Activated naive CD8-positive, alpha-beta T cell treated with anti-CD3 and anti-CD28 coated beads, Interleukin-2, amount 10 ng/mL, durations not matched to agents 7 days and 5 days (primary cell): ENCODE measurements around the gene MMP15. TPM values are rescaled to one million over a fixed set of nuclear protein-coding genes. Genes with fewer than 3 reads are reported as not detected.
"Not testable (repeated sequence)": the region's sequence is repeated elsewhere in the genome, so short reads cannot be mapped to it uniquely, and the experiment has no call there.

Experiments
- ATAC-seq: fragments of 150-1000 bp; cut with Tn5 transposase; one replicate; pipeline ENCODE4 v1.10.0; 2021; ENCODE audit warnings: low read depth, moderate library complexity
- POLR2A ChIA-PET: fragments of 350-600 bp; sonication (Branson Sonifier 250); formaldehyde crosslinking; loops from one replicate; lab custom pipeline; 2021; ENCODE audit warnings: antibody characterized with exemption; lab: Charles Lee
- DNase-seq: peaks from one replicate; pipeline ENCODE4 v3.0.0; 2021
- H3K27ac Mint-ChIP-seq: one replicate; pipeline ENCODE4 v1.8.0; 2022; ENCODE audit warnings: mild to moderate bottlenecking, mixed read lengths
- H3K27me3 Mint-ChIP-seq: one replicate; pipeline ENCODE4 v1.8.0; 2022; ENCODE audit warnings: mild to moderate bottlenecking, moderate library complexity, mixed read lengths
- H3K36me3 Mint-ChIP-seq: one replicate; pipeline ENCODE4 v1.8.0; 2021; ENCODE audit warnings: mild to moderate bottlenecking, mixed read lengths
- H3K4me1 Mint-ChIP-seq: one replicate; pipeline ENCODE4 v1.8.0; 2021; ENCODE audit warnings: mixed read lengths
- H3K4me3 Mint-ChIP-seq: one replicate; pipeline ENCODE4 v1.8.0; 2022; ENCODE audit warnings: mild to moderate bottlenecking, moderate library complexity, mixed read lengths
- H3K9me3 Mint-ChIP-seq: one replicate; pipeline ENCODE4 v1.8.0; 2021; ENCODE audit warnings: mixed read lengths
- total RNA-seq, 2 experiments: library from RNA; stranded (reverse); gene quantifications; one replicate each; pipeline ENCODE4 v1.2.3, GENCODE V29; 2021

The MMP15 gene
- under 1 TPM; 0.61 to 0.62 TPM for total RNA-seq

DNA sequence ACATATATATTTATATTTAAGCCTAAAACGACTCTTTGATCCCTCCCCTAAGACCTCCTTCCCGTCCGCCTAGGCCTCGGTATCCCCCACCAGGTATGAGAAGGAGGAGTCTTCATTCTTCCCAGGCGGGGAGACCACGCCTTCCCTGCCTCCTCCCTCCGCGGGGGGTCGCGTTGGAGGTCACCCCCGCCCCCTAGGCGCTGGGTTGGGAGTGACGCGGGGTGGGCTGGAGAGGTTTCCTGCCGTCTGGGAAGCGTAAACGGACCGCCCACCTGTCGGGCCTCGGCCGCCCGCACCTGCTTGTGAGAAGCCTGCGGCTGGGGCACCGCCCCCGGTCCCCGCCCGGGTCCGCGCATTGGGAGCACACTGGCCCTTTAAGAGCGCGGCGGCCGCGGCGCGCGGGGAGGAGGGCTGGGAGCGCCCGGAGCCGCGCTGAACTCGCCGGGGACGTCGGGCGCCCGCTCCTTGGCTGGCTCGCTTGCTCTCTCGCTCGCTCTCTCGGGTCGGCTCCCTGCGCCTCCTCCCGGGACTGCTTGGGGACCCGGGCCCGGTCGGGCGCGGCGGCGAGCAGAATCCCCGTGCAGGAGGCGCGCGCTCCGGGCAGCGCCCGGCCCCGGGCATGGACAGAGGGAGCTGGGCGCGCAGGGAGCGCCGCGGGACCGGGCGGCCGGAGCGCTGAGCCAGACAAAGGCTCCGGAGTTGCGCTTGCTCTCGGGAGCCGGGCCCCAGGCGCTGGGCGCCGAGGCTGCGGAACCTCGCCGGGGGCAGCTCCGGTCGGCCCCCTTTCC lies at the start of gene MMP15:
Gene MMP15, plus strand, starts transcription at position 404 of the 788 bp plus-strand sequence. CDS start 597 bp downstream, outside the sequence.
- Mint-ChIP-seq H3K9me3 (no peaks in the 10 kb centered on the region), H3K27ac (peak within 1 kb of the TSS; percentile 79), H3K36me3 (peaks cover 3% of the 10 kb centered on the region), H3K4me3 (peak within 1 kb of the TSS; percentile 89), H3K4me1 (peaks cover 13% of the 10 kb centered on the region), H3K27me3 (peaks cover 25% of the 10 kb centered on the region)
- peak; percentile 74 for ATAC-seq
- POLR2A ChIA-PET = interaction anchor here (0.7 to 2.0 kb wide), 5 partner anchors 26 to 148 kb away, joined by 3 to 6 read pairs (median 4); partner anchors contain the start of gene CFAP20
- DNase-seq = peak; percentile 80

DNA sequence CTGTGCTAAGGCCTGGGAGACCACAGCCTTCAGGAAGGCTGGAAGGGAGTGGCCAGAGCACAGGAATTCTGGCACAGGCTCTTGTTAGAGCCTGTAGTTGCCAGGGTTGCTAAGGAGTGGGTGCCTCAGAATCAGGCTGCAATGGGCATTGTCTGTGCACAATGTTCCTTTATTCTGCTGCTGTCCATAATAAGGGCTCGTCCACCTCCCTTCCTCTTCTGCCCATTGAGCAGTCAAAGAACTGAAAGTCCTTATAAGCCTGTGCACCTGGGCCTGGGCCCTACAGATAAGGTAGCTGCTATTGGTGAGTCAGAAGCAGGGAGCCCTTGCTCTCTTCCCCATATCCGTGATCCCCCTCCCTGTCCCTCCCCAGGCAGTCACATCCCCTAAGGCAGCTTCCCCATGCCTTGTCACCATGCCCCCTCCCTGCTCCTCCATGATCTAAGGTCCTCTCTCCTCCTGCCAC lies 49.2 kb upstream of the MMP15 start:
- Mint-ChIP-seq H3K36me3 (no peaks in the 10 kb centered on the region), H3K9me3 (no peaks in the 10 kb centered on the region), H3K27me3 (peaks cover 7% of the 10 kb centered on the region), H3K4me1 (peaks cover 4% of the 10 kb centered on the region), H3K4me3 (no peak overlapping the region), H3K27ac (no peak overlapping the region)
- ATAC-seq (no peak), DNase-seq (no peak)
- POLR2A ChIA-PET = no interaction called here

GRCh38 chr16:57977418-57978069 lies 48.0 kb upstream of the MMP15 start:
- POLR2A ChIA-PET = no interaction called here
- H3K4me1 Mint-ChIP-seq = no peaks in the 10 kb centered on the region
- ATAC-seq (no peak), DNase-seq (no peak)
- no peaks in the 10 kb centered on the region for H3K9me3 Mint-ChIP-seq
- H3K36me3 Mint-ChIP-seq = no peaks in the 10 kb centered on the region
- H3K27ac Mint-ChIP-seq = no peak overlapping the region
- no peak overlapping the region for H3K4me3 Mint-ChIP-seq
- H3K27me3 Mint-ChIP-seq = peaks cover 7% of the 10 kb centered on the region

DNA sequence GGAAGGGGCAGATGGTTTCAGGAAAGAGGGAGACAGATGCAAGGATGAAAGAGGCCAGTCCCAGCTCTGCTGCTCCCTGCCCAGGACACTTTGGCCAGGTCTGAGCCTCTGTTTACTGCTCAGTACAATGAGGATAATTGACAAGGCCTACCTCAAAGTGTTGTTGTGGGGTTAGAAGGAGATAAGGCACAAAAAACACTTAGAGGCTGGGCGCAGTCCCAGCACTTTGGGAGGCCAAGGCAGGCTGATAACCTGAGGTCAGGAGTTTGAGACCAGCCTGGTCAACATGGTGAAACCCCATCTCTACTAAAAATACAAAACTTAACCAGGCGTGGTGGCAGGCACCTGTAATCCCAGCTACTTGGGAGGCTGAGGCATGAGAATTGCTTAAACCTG lies 47.5 kb upstream of the MMP15 start:
- H3K4me3 Mint-ChIP-seq, H3K36me3 Mint-ChIP-seq, H3K4me1 Mint-ChIP-seq, H3K27ac Mint-ChIP-seq, ATAC-seq, H3K27me3 Mint-ChIP-seq, H3K9me3 Mint-ChIP-seq, DNase-seq, POLR2A ChIA-PET: not testable (repeated sequence)

DNA sequence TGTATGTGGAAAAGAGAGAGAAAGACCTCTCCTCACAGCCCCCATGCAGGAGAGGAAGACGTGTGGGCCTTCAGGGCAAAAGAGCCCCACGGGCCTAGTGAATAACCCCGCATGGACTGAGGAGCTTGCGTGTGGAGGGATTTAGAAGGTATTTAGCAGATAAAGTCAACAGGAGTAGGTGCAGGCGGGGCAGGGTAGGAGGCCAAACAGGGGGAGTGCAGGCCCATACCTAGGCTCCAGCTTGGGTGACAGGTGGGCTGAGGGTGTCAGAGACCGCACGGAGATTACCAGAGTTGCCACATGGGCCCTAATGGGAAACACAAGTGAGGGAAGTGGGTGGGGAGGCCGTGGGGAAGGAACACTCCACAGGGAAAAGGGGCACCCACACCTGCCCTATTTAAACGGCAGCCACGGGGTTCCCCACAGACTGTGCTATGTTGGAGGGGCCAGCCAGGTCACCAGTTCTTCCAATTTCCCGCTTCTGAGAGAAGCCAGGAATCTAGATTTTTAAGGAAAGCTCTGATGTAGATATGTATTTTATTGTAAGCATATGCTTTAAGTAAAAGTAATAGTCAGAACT lies 46.5 kb upstream of the MMP15 start:
- DNase-seq (no peak), ATAC-seq (no peak)
- no peaks in the 10 kb centered on the region for H3K36me3 Mint-ChIP-seq
- POLR2A ChIA-PET = interaction anchor here (1.7 kb wide), 1 partner anchor 19 kb away, joined by 5 read pairs; no protein-coding TSS in a partner anchor
- H3K4me3 Mint-ChIP-seq = no peak overlapping the region
- no peaks in the 10 kb centered on the region for H3K4me1 Mint-ChIP-seq
- H3K27me3 Mint-ChIP-seq = peaks cover 6% of the 10 kb centered on the region
- H3K27ac Mint-ChIP-seq = no peak overlapping the region
- H3K9me3 Mint-ChIP-seq = no peaks in the 10 kb centered on the region

GRCh38 chr16:57981636-57982035 lies 43.9 kb upstream of the MMP15 start:
- no peak overlapping the region for H3K4me3 Mint-ChIP-seq
- peaks cover 11% of the 10 kb centered on the region for H3K27me3 Mint-ChIP-seq
- no peaks in the 10 kb centered on the region for H3K36me3 Mint-ChIP-seq
- POLR2A ChIA-PET = no interaction called here
- no peaks in the 10 kb centered on the region for H3K9me3 Mint-ChIP-seq
- no peak for DNase-seq
- ATAC-seq = no peak
- H3K4me1 Mint-ChIP-seq = peaks cover 2% of the 10 kb centered on the region
- H3K27ac Mint-ChIP-seq = no peak overlapping the region

DNA sequence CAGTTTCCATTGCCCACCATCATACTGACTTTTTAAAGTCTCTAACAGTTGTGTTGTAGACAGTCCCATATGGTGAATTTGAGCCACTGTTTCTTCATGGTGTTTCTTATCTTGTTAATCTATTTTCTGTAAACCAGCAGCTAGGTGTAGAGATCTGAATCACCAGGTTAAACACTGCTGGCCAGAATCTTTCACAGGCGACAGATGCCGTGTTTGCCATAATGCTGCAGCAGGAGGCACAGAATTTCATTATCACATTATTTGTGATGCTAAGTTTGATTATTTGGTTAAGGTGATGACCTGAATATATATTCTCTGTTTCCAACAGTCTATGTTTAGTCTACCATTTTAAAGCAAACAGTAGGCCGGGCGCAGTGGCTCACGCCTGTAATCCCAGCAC lies 43.2 kb upstream of the MMP15 start:
- peaks cover 2% of the 10 kb centered on the region for H3K4me1 Mint-ChIP-seq
- ATAC-seq = no peak
- H3K36me3 Mint-ChIP-seq = no peaks in the 10 kb centered on the region
- POLR2A ChIA-PET = no interaction called here
- no peaks in the 10 kb centered on the region for H3K9me3 Mint-ChIP-seq
- no peak overlapping the region for H3K27ac Mint-ChIP-seq
- DNase-seq = no peak
- H3K4me3 Mint-ChIP-seq = no peak overlapping the region
- H3K27me3 Mint-ChIP-seq = peaks cover 9% of the 10 kb centered on the region

GRCh38 chr16:57984443-57985203 lies 40.9 kb upstream of the MMP15 start:
- Mint-ChIP-seq H3K27me3 (peaks cover 9% of the 10 kb centered on the region), H3K4me1 (peaks cover 2% of the 10 kb centered on the region), H3K9me3 (no peaks in the 10 kb centered on the region), H3K36me3 (no peaks in the 10 kb centered on the region), H3K27ac (peak overlapping the region; percentile 82), H3K4me3 (peak overlapping the region; percentile 94)
- peak; percentile 97 for ATAC-seq
- DNase-seq = peak; percentile 91
- POLR2A ChIA-PET = interaction anchor here (0.6 kb wide), 1 partner anchor 16 kb away, joined by 3 read pairs; the partner anchor contains the start of gene USB1

- no peak for DNase-seq
- peaks cover 2% of the 10 kb centered on the region for H3K4me1 Mint-ChIP-seq
- H3K27me3 Mint-ChIP-seq = peaks cover 9% of the 10 kb centered on the region
- ATAC-seq = peak; percentile 60
- POLR2A ChIA-PET = interaction anchor here (0.5 to 0.6 kb wide), 2 partner anchors 15 to 628 kb away, joined by 3 to 4 read pairs; partner anchors contain the start of gene USB1
- H3K9me3 Mint-ChIP-seq = no peaks in the 10 kb centered on the region
- H3K36me3 Mint-ChIP-seq = no peaks in the 10 kb centered on the region
- peak overlapping the region; percentile 82 for H3K27ac Mint-ChIP-seq
- H3K4me3 Mint-ChIP-seq = peak overlapping the region; percentile 94
Measured at GRCh38 chr16:57985204-57986181, 40.1 kb upstream of the MMP15 start.

GRCh38 chr16:57986196-57986595 lies 39.4 kb upstream of the MMP15 start:
- POLR2A ChIA-PET = interaction anchor here (0.5 kb wide), 1 partner anchor 629 kb away, joined by 4 read pairs; no protein-coding TSS in a partner anchor
- Mint-ChIP-seq H3K27ac (no peak overlapping the region), H3K36me3 (no peaks in the 10 kb centered on the region), H3K4me1 (peaks cover 2% of the 10 kb centered on the region), H3K27me3 (peaks cover 9% of the 10 kb centered on the region), H3K9me3 (no peaks in the 10 kb centered on the region), H3K4me3 (peak overlapping the region; percentile 4)
- DNase-seq = no peak
- no peak for ATAC-seq

DNA sequence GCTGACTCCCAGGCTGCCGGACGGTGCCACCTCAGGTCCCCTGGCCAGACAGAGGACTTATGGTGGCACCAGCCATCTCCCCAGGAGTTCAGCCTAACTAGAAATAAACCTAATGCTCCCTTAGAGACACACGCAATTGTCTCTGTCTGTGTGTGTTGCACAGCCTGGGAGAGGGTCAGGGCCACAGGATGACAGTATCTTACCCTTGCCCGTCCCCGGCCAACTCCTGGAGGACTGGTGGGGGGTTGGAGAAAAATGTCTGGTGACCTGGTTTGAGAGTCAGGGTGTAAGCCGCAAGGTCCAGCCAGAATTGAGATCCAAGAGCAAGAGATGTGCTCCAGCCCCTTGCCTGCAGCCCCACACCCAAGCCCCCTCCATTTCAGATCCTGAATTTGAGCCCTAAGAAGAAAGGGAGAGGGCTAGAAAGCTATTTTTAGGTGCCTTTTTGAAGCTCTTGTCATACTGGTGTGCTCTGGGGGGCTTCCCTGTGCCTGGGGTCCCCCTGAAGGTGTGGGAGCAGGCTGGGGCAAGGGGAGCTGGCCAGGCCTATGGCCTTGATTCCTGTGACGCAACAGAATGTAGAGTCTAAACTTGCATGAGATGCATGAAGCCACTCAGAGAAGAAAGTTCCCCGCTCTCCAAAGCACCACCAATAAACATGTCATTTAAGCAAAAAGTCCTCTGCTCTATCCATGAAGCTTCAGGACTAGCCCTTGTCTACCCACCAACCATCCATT lies 37.9 kb upstream of the MMP15 start:
- DNase-seq = no peak

More for the DNA sequence above, 37.9 kb upstream of the MMP15 start:
- H3K4me1 Mint-ChIP-seq = peaks cover 2% of the 10 kb centered on the region
- H3K27ac Mint-ChIP-seq = no peak overlapping the region
- POLR2A ChIA-PET = no interaction called here
- no peaks in the 10 kb centered on the region for H3K36me3 Mint-ChIP-seq
- no peaks in the 10 kb centered on the region for H3K9me3 Mint-ChIP-seq
- peaks cover 9% of the 10 kb centered on the region for H3K27me3 Mint-ChIP-seq
- H3K4me3 Mint-ChIP-seq = no peak overlapping the region
- ATAC-seq = no peak
